Measurements from ENCODE around the gene ZNF496.

DNA sequence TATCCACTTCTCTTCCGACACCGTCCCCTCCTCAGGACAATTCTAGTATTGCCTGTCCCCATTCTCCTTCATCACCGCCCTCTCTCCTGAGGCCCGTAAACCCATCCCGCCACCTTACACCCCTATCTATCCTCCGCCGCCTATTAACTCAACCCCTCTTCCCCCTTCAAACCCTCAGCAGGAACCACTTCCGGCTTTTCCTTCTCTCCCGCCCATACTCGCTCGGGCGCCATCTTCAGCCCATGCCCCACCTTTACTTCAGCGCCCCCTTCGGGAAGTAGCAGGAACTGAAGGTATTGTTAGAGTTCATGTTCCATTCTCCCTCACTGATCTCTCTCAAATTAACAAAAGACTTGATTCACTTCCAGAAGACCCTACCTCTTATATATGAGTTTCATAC, 44.2 kb downstream of the ZNF496 start:
- TF ChIP-seq EGR1 (IDR thresholded peaks at IDR 0.05): no peak
- TF ChIP-seq, protein P1, sequence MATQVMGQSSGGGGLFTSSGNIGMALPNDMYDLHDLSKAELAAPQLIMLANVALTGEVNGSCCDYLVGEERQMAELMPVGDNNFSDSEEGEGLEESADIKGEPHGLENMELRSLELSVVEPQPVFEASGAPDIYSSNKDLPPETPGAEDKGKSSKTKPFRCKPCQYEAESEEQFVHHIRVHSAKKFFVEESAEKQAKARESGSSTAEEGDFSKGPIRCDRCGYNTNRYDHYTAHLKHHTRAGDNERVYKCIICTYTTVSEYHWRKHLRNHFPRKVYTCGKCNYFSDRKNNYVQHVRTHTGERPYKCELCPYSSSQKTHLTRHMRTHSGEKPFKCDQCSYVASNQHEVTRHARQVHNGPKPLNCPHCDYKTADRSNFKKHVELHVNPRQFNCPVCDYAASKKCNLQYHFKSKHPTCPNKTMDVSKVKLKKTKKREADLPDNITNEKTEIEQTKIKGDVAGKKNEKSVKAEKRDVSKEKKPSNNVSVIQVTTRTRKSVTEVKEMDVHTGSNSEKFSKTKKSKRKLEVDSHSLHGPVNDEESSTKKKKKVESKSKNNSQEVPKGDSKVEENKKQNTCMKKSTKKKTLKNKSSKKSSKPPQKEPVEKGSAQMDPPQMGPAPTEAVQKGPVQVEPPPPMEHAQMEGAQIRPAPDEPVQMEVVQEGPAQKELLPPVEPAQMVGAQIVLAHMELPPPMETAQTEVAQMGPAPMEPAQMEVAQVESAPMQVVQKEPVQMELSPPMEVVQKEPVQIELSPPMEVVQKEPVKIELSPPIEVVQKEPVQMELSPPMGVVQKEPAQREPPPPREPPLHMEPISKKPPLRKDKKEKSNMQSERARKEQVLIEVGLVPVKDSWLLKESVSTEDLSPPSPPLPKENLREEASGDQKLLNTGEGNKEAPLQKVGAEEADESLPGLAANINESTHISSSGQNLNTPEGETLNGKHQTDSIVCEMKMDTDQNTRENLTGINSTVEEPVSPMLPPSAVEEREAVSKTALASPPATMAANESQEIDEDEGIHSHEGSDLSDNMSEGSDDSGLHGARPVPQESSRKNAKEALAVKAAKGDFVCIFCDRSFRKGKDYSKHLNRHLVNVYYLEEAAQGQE (IDR thresholded peaks at IDR 0.05; ENCODE audit: low read depth): no peak
- TF ChIP-seq USF1 (IDR thresholded peaks at IDR 0.05): no peak
- no peak for TF ChIP-seq CEBPB (IDR thresholded peaks at IDR 0.05)
- TF ChIP-seq FOXM1 (IDR thresholded peaks at IDR 0.05; ENCODE audit: borderline replicate concordance, low read depth): no peak
- TF ChIP-seq CREB1 (IDR thresholded peaks at IDR 0.05; ENCODE audit: low read depth): no peak
- TF ChIP-seq TAF1 (IDR thresholded peaks at IDR 0.05; ENCODE audit: low read depth): no peak
- TF ChIP-seq EP300 (IDR thresholded peaks at IDR 0.05; ENCODE audit: borderline replicate concordance): no peak
- TF ChIP-seq NFIC (IDR thresholded peaks at IDR 0.05): no peak
- no peak for TF ChIP-seq TCF12 (IDR thresholded peaks at IDR 0.05; ENCODE audit: low read depth)
- peak; percentile 39; the same call in 1 of the 2 replicates for TF ChIP-seq YY1 (IDR thresholded peaks at IDR 0.05; ENCODE audit: low read depth)
- TF ChIP-seq RAD21 (IDR thresholded peaks at IDR 0.05; ENCODE audit: low read depth): peak; percentile 32; the same call in 1 of the 2 replicates
- no peak for TF ChIP-seq ZBTB7A (IDR thresholded peaks at IDR 0.05; ENCODE audit: low read depth)
- TF ChIP-seq MAX (IDR thresholded peaks at IDR 0.05): no peak

Measured in Ishikawa (cell line).